ENCODE results near the gene INPP4B.
"Not testable (repeated sequence)": the region's sequence is repeated elsewhere in the genome, so short reads cannot be mapped to it uniquely, and the experiment has no call there.

INPP4B gene

DNA sequence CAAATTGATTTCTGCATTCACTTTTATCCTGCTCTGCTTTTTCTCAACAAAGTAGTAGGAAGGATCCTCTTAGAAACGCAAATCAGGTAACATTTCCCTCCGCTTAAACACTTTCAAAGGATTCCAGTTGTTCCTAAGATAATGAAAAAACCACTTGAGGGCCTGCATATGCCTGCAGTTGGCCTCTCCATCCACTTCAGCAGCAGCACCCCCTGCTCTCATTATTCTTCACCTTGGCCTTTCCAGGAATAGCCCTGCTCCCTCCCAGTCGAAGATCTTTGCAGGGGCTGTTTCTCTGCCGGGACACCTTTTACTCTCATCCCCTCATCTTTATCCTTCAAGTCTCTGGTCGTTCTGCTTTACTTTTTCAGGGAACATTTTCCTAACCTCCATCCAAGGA, 314.0 kb downstream of the INPP4B start:
- no peak overlapping the region for H3K27ac Mint-ChIP-seq
- H3K4me1 Mint-ChIP-seq, result no peaks in the 10 kb centered on the region
- H3K36me3 Mint-ChIP-seq, result no peaks in the 10 kb centered on the region
- H3K4me3 Mint-ChIP-seq, result no peak overlapping the region
- H3K27me3 Mint-ChIP-seq, result no peaks in the 10 kb centered on the region
- ATAC-seq (replicated peaks) (no peak), DNase-seq (no peak)
- no peaks in the 10 kb centered on the region for H3K9me3 Mint-ChIP-seq

DNA sequence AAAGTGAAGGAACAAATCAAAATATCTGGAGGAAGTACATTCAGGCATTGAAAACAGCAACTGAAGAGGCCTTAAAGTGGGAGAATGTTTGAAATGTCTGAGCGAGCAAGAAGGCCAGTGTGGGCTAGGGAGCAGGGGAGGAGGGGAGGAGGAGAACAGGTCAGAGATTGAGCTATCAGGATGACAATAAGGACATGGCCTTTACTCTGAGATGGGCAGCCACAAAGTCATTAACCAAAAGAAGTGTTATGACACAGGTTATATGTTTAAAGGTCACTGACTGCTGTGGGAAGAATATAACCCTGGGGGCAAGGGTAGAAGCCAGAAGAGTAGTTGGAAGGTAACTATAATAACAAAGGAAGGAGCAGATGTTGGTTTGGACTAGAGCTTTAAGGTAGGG, 315.4 kb downstream of the INPP4B start:
- no peaks in the 10 kb centered on the region for H3K27me3 Mint-ChIP-seq
- no peaks in the 10 kb centered on the region for H3K36me3 Mint-ChIP-seq

DNA sequence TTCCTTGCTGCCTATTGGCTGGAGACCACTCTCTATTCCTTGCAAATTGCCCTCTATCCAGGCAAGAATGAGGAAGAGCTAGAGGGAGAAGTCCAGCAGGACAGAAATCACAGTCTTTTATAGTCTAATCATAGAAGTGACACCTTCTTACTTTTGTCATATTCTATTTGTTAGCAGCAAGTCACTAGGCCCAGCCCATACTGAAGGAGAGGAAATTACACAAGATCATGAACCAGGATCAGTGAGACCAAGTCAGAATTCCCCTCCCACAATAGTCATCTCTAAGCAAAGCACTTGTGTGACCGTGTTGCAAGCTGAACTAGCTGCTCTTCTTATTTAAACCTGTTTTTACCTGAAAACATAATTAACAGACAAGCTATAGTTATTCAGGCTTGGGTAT, 317.7 kb downstream of the INPP4B start:
- ATAC-seq (replicated peaks) (no peak), DNase-seq (no peak)
- H3K36me3 Mint-ChIP-seq, result no peaks in the 10 kb centered on the region
- H3K27me3 Mint-ChIP-seq, result no peaks in the 10 kb centered on the region
- no peak overlapping the region for H3K27ac Mint-ChIP-seq
- H3K4me1 Mint-ChIP-seq, result no peaks in the 10 kb centered on the region
- no peaks in the 10 kb centered on the region for H3K9me3 Mint-ChIP-seq
- no peak overlapping the region for H3K4me3 Mint-ChIP-seq

More for the DNA sequence above, 315.4 kb downstream of the INPP4B start:
- Mint-ChIP-seq H3K9me3 (no peaks in the 10 kb centered on the region), H3K4me1 (no peaks in the 10 kb centered on the region), H3K27ac (no peak overlapping the region), H3K4me3 (no peak overlapping the region)
- ATAC-seq (replicated peaks), result no peak
- DNase-seq, result no peak

DNA sequence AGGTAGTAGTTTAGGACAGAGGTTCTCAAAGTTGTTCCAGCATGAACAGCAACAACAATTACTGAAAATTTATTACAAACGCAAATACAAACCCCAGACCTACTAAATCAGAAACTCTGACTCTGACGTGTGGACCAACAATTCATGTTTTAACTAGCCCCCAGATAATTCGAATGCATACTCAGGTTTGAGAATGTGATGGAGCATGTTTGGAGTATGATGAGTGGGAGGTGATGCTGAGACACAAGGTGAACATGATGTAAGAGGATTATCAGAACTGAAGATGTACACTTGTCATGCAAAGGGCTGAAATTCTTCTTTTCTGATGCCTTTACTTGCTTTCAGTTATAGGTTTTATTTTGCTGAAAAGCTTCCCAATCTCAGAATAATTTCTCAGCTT, 323.0 kb downstream of the INPP4B start:
- H3K36me3 Mint-ChIP-seq, result no peaks in the 10 kb centered on the region
- no peak overlapping the region for H3K27ac Mint-ChIP-seq
- no peaks in the 10 kb centered on the region for H3K4me1 Mint-ChIP-seq
- H3K9me3 Mint-ChIP-seq, result no peaks in the 10 kb centered on the region
- H3K27me3 Mint-ChIP-seq, result no peaks in the 10 kb centered on the region
- H3K4me3 Mint-ChIP-seq, result no peak overlapping the region
- ATAC-seq (replicated peaks), result no peak
- DNase-seq, result no peak

DNA sequence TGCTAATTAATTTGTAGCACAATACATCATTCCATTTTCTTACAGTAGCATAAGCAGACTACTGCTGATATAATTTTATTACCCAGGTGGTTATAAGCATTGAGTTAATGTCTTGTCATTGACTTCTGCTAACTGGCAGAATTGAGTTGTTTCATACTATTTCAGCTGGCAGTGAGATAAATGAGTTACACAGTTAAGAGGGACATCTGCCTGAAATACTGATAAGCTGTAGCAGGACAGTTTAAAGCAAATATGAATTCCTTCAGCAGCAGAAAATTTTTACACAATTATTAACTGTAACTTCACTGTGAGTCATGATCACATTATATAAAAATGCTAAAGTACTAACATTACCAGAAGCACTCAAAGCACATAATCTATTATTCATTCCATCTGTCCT, 326.8 kb downstream of the INPP4B start:
- Mint-ChIP-seq H3K9me3 (no peaks in the 10 kb centered on the region), H3K4me3 (no peak overlapping the region), H3K27me3 (no peaks in the 10 kb centered on the region), H3K4me1 (no peaks in the 10 kb centered on the region), H3K27ac (no peak overlapping the region), H3K36me3 (no peaks in the 10 kb centered on the region)
- no peak for DNase-seq
- no peak for ATAC-seq (replicated peaks)

DNA sequence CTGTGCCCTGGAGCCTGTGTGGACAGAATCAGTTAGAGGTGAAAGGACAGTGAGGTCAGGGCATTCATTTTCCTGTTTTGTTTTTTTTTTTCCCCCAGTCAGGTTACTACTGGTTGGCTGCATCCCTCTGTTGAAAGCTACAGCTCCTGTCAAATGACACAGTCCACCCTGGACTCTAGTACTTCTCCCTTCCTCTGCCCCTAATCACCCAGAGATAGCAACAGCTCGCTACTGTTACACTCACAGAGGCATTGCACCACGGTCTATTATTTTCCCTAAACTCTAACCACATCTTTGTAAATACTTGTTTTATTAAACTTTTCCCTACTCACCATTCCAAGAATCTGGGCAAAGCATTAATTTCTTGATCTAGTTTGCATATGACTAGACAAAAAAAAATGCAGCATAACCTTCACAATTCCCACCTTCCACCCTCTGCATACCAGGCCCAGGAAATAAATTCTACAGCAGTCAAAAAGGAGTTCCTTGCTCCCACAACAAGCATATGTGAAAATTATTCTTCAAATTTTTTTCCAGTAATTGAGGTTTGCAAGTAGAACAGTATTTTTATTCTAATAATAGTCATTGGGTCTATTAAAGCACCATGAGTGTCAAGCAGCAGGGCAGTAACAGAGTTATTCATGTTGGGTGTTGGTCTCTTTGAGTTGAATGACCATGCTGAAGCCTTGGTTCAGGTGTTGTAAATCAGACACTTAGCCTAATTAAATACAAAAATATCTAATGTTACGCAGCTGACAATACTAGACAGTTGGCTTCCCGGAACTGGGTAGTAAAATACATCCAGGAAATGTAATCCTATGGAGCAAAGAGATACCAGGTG, 329.2 kb downstream of the INPP4B start:
- Mint-ChIP-seq H3K4me3 (no peak overlapping the region), H3K9me3 (no peaks in the 10 kb centered on the region), H3K27ac (no peak overlapping the region), H3K4me1 (no peaks in the 10 kb centered on the region), H3K27me3 (no peaks in the 10 kb centered on the region), H3K36me3 (no peaks in the 10 kb centered on the region)
- ATAC-seq (replicated peaks) (no peak), DNase-seq (no peak)

DNA sequence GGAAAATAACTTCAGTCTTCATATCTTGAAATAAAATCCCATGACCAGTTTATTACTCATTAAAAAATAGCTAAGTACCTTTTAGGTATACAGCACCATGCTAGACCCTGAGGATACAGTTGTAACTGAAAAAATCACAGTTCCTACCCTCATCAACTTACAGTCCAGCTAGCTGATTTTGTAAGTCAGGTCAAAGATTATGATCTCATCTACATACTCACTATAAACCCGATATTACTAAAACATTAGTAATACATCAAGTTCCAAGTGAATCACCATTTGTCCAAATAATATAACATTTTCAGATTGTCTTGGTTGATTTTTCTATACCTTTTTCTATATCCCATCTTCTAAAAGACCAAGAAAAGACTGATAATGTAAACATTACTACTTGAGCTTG, 333.9 kb downstream of the INPP4B start:
- Mint-ChIP-seq H3K9me3 (no peaks in the 10 kb centered on the region), H3K36me3 (no peaks in the 10 kb centered on the region), H3K4me3 (no peak overlapping the region), H3K4me1 (no peaks in the 10 kb centered on the region), H3K27me3 (no peaks in the 10 kb centered on the region), H3K27ac (no peak overlapping the region)
- DNase-seq (no peak), ATAC-seq (replicated peaks) (no peak)

DNA sequence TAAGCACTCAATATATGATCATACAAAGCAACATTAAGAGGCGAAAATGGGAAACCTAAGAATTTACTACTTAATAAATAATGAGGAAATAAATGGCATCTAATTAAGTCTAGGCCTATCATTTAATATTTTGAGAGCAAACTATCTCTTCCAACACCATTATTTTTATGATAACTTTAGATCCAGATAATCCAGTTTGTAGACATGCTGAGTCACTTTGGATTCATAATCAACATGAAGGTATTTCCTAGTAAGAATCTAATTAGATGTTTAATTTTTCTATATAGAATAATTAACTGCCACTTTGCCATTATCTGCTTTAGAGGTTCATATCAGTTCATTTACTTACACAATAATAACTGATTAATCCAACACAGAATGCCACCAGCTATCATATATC, 336.2 kb downstream of the INPP4B start:
- no peak for ATAC-seq (replicated peaks)
- Mint-ChIP-seq H3K9me3 (no peaks in the 10 kb centered on the region), H3K4me3 (no peak overlapping the region)

DNA sequence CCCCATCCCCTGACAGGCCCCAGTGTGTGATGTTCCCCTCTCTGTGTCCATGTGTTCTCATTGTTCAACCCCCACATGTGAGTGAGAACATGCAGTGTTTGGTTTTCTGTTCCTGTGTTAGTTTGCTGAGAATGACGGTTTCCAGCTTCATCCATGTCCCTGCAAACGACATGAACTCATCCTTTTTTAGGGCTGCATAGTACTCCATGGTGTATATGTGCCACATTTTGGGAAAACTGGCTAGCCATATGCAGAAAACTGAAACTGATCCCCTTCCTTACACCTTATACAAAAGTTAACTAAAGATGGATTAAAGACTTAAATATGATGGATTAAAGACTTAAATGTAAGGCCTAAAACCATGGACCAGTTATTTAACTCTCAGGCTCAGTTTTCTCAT, 336.7 kb downstream of the INPP4B start:
- DNase-seq; H3K4me1 Mint-ChIP-seq; H3K9me3 Mint-ChIP-seq; H3K4me3 Mint-ChIP-seq; H3K36me3 Mint-ChIP-seq; H3K27ac Mint-ChIP-seq; ATAC-seq (replicated peaks); H3K27me3 Mint-ChIP-seq: not testable (repeated sequence)

More for the DNA sequence above, 336.2 kb downstream of the INPP4B start:
- H3K27me3 Mint-ChIP-seq, result no peaks in the 10 kb centered on the region
- H3K36me3 Mint-ChIP-seq, result no peaks in the 10 kb centered on the region
- no peak overlapping the region for H3K27ac Mint-ChIP-seq
- H3K4me1 Mint-ChIP-seq, result no peaks in the 10 kb centered on the region
- no peak for DNase-seq

DNA sequence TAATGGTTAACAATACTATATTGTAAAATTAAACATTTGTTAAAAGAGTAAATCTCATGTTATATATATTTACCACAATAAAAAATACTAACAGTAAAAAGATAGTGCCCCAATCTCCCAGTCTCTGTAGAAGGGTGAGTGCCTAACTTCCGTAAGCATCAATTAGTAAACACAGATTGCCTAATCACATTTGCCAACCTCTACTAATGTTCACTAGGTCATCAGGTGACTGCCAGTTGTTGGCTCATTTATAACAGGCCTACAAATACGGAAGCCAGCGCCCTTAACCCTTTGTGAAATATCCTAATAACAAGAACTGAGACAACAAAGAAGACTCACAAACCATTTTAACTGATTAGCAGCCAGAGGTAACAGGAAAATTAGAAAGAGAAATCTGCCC, 345.1 kb downstream of the INPP4B start:
- no peaks in the 10 kb centered on the region for H3K9me3 Mint-ChIP-seq
- no peak overlapping the region for H3K4me3 Mint-ChIP-seq
- no peaks in the 10 kb centered on the region for H3K36me3 Mint-ChIP-seq
- ATAC-seq (replicated peaks), result no peak
- H3K27ac Mint-ChIP-seq, result no peak overlapping the region
- no peaks in the 10 kb centered on the region for H3K4me1 Mint-ChIP-seq
- DNase-seq, result no peak
- no peaks in the 10 kb centered on the region for H3K27me3 Mint-ChIP-seq

DNA sequence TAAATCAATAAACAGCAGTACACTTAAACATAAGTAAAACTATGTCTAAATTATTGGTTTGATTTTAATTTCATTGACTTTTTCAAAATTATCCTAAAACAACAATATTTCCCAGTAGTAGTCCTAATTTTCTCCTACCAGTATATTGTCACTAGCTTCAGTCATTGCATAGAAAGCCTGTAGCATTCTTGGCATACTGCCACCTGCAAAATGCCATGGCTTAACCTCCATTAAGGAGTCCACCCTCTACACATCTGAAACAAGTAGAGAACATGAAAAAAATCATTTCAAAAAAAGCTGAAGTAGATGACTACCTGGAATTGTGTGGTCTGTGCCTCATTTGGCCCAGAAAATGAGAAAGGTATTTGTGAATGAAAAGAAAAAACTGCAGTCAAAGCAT, 348.5 kb downstream of the INPP4B start:
- ATAC-seq (replicated peaks), result no peak
- Mint-ChIP-seq H3K27ac (no peak overlapping the region), H3K4me1 (no peaks in the 10 kb centered on the region), H3K27me3 (no peaks in the 10 kb centered on the region), H3K9me3 (peaks cover 2 to 6% of the 10 kb centered on the region in 2 donors), H3K36me3 (no peaks in the 10 kb centered on the region), H3K4me3 (no peak overlapping the region)
- no peak for DNase-seq

DNA sequence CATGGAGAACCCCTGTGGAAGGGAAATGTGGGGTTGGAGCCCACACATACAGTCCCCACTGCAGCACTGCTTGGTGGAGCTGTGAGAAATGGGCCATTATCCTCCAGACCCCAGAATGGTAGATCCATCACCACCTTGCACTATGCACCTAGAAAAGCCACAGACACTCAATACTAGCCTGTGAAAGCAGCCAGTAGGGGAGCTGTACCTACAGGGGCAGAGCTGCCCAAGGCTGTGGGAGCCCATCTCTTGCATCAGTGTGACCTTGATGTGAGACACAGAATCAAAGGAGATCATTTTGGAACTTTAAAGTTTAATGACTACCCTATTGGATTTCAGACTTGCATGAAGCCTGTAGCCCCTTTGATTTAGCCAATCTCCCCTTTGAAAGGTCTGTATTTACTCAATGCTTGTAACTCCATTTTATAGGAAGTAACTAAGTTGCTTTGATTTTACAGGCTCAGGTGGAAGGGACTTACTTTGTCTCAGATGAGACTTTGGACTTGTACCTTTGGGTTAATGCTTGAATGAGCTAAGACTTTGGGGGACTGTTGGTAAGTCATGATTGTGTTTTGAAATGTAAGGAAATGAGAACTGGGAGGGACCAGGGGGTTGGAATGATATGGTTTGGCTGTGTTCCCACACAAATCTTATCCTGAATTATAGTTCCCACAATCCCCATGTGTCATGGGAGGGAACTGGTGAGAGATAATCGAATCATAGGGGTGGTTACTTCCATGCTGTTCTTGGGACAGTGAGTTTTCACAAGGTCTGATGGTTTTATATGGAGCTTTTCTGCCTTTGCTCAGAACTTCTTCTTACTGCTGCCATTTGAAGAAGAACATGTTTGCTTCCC, 352.6 kb downstream of the INPP4B start:
- no peak overlapping the region for H3K4me3 Mint-ChIP-seq
- H3K4me1 Mint-ChIP-seq, result no peaks in the 10 kb centered on the region
- H3K36me3 Mint-ChIP-seq, result no peaks in the 10 kb centered on the region
- peaks cover 2 to 6% of the 10 kb centered on the region in 2 donors for H3K9me3 Mint-ChIP-seq
- no peak for DNase-seq
- no peaks in the 10 kb centered on the region for H3K27me3 Mint-ChIP-seq
- H3K27ac Mint-ChIP-seq, result no peak overlapping the region
- no peak for ATAC-seq (replicated peaks)

DNA sequence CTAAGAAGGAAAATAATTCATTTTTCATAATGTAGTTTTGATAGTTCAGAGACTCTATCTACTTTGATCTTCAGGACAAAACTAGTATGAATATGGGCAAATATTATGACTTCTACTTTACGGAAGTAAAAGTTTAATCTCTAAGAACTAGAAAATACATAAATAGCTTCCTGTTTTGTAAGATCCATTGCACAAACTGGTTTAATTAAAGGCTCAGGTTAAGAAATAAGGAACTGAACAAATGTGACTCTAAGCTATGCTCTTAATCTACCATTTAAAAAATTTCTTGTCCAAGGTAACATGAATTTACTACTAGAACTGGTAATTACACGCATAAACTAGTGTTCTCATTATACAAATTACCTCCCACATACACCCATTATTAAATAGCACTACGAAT, 360.6 kb downstream of the INPP4B start:
- no peak for ATAC-seq (replicated peaks)
- DNase-seq, result no peak
- H3K4me3 Mint-ChIP-seq, result no peak overlapping the region
- no peaks in the 10 kb centered on the region for H3K9me3 Mint-ChIP-seq
- no peaks in the 10 kb centered on the region for H3K27me3 Mint-ChIP-seq
- peaks cover 0 to 3% of the 10 kb centered on the region in 2 donors for H3K4me1 Mint-ChIP-seq
- H3K27ac Mint-ChIP-seq, result no peak overlapping the region
- H3K36me3 Mint-ChIP-seq, result no peaks in the 10 kb centered on the region

DNA sequence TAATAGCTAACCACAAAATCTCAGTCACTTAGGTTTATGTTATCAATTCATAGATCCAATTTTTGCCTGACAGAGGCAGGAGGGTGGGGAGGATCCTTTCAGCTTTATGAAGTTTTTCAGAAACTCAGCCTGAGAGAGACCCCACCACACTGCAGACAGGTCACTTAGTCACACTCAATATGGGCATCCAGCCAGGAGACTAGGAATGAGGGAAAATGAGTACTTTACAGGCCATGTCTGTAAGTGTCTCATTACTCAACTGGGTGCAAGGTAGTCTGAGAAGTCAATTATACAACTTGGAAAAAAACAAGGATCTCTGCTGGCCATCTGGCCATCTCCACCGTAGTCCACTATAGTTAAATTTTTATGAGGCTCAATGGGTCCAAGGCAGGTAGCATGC, 365.9 kb downstream of the INPP4B start:
- Mint-ChIP-seq H3K4me3 (no peak overlapping the region), H3K27ac (no peak overlapping the region), H3K9me3 (no peaks in the 10 kb centered on the region), H3K36me3 (no peaks in the 10 kb centered on the region), H3K27me3 (no peaks in the 10 kb centered on the region), H3K4me1 (no peaks in the 10 kb centered on the region)
- no peak for DNase-seq
- no peak for ATAC-seq (replicated peaks)

DNA sequence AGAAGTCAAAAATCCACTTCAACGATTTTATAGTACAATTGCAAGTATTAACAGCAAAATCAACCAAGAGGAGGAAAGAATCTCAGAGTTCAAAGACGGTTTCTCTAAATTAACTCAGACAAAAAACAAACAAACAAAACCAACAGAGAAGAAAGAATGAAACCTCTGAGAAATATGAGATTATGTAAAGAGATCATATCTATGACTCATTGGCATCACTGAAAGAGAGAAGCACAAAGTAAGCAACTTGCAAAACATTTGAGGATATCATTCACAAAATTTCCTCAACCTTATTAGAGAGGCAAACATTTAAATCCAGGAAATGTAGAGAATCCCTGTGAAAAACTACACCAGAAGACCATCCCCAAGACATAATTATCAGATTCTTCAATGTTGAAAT, 370.4 kb downstream of the INPP4B start:
- peaks cover 0 to 8% of the 10 kb centered on the region in 2 donors for H3K4me1 Mint-ChIP-seq
- ATAC-seq (replicated peaks) (no peak), DNase-seq (no peak)
- H3K4me3 Mint-ChIP-seq, result no peak overlapping the region
- no peaks in the 10 kb centered on the region for H3K27me3 Mint-ChIP-seq
- no peaks in the 10 kb centered on the region for H3K9me3 Mint-ChIP-seq
- H3K36me3 Mint-ChIP-seq, result no peaks in the 10 kb centered on the region
- no peak overlapping the region for H3K27ac Mint-ChIP-seq
